Coronary artery (tissue), 2 donors: Measurements from ENCODE around the gene TBC1D5.
A peak's percentile ranks its signal among the peaks of the same experiment; 100 is the strongest.
"Not testable (repeated sequence)": the region's sequence is repeated elsewhere in the genome, so short reads cannot be mapped to it uniquely, and the experiment has no call there.

Experiments
- DNase-seq: peaks from one replicate; pipeline ENCODE4 v3.0.0-alpha.2; 2017; ENCODE audit warnings: low spot score
- H3K27ac ChIP-seq, 2 donors: fragments of 200-600 bp; sonication (generic); one replicate each; pipeline ENCODE4 v1.5.1; 2016 to 2019
- H3K4me3 ChIP-seq: fragments of 200-600 bp; sonication (generic); 2 replicates; pipeline ENCODE4 v1.5.1; 2016; ENCODE audit warnings: mild to moderate bottlenecking, moderate library complexity
- TF ChIP-seq, protein P1 (sequence below): fragments of 200-600 bp; sonication (generic); IDR thresholded peaks from one replicate; pipeline ENCODE4 v1.5.1; 2019; ENCODE audit warnings: antibody characterized with exemption

The TBC1D5 gene

GRCh38 chr3:17132286-17133115, 609.9 kb downstream of the TBC1D5 start:
- H3K27ac ChIP-seq = no peak overlapping the region
- TF ChIP-seq, protein P1, sequence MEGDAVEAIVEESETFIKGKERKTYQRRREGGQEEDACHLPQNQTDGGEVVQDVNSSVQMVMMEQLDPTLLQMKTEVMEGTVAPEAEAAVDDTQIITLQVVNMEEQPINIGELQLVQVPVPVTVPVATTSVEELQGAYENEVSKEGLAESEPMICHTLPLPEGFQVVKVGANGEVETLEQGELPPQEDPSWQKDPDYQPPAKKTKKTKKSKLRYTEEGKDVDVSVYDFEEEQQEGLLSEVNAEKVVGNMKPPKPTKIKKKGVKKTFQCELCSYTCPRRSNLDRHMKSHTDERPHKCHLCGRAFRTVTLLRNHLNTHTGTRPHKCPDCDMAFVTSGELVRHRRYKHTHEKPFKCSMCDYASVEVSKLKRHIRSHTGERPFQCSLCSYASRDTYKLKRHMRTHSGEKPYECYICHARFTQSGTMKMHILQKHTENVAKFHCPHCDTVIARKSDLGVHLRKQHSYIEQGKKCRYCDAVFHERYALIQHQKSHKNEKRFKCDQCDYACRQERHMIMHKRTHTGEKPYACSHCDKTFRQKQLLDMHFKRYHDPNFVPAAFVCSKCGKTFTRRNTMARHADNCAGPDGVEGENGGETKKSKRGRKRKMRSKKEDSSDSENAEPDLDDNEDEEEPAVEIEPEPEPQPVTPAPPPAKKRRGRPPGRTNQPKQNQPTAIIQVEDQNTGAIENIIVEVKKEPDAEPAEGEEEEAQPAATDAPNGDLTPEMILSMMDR = no peak
- H3K4me3 ChIP-seq = no peak overlapping the region
- DNase-seq = peak; percentile 60

DNA sequence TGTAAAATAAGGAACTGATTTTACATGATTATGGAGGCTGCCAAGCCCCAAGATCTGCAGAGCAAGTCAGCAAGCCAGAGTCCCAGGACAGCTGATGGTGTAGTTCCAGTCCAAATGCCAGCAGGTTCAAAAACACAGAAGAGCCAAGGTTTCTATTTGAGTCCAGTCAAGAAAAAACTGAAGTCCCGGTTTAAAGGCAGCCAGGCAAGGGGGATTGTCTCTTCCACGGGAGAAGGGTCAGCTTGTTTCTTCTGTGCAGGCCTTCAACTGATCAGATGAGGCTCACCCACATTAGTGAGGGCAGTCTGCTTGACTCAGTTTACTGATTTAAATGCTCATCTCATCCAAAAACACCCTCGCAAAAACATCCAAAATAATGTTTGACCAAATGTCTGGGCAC, 611.5 kb downstream of the TBC1D5 start:
- H3K4me3 ChIP-seq = no peak overlapping the region
- TF ChIP-seq, protein P1 = no peak
- DNase-seq = no peak
- H3K27ac ChIP-seq = no peak overlapping the region

- Histone ChIP-seq H3K4me3 (no peak overlapping the region), H3K27ac (no peak overlapping the region)
- TF ChIP-seq, protein P1 = no peak
- no peak for DNase-seq
Measured at GRCh38 chr3:17129556-17129955, 612.9 kb downstream of the TBC1D5 start.

- not testable (repeated sequence) for H3K27ac ChIP-seq, DNase-seq, H3K4me3 ChIP-seq
Measured at GRCh38 chr3:17128671-17129070, 613.8 kb downstream of the TBC1D5 start.

- no peak overlapping the region for H3K4me3 ChIP-seq
- H3K27ac ChIP-seq = no peak overlapping the region
- TF ChIP-seq, protein P1 = no peak
- no peak for DNase-seq
Measured at GRCh38 chr3:17125738-17126442, 616.5 kb downstream of the TBC1D5 start.

DNA sequence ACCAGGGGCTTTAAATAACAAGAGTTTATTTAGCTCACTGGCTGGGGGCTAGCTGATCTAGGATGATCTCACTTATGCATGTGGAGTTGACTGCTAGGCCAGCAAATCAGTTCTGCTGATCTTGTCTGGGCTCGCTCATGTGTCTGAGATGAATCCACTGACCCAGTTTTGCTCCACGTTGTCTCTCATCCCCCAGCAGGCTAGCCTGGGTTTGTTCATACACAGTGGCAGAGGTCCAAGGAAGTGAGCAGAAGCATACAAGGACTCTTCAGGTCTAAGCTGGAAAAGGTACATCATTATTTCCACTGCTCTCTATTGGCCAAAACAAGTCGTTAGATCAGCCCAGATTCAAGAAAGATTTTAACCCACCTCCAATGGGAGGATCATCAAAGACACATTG, 619.7 kb downstream of the TBC1D5 start:
- no peak overlapping the region for H3K27ac ChIP-seq
- no peak for DNase-seq

GRCh38 chr3:17121336-17121735, 621.1 kb downstream of the TBC1D5 start:
- Histone ChIP-seq H3K4me3 (no peak overlapping the region), H3K27ac (no peak overlapping the region)
- TF ChIP-seq, protein P1 = no peak
- no peak for DNase-seq

More for the DNA sequence above, 619.7 kb downstream of the TBC1D5 start:
- TF ChIP-seq, protein P1 = no peak
- H3K4me3 ChIP-seq = no peak overlapping the region
